IPS-15b (cell line): ENCODE results near the gene FAM219A.

Experiments used
- H3K27me3 ChIP-seq: one replicate; pipeline ENCODE4 v1.6.1; 2013; ENCODE audit warnings: low read length; ENCODE audit not compliant: control insufficient read depth, insufficient read depth
- H3K36me3 ChIP-seq: one replicate; pipeline ENCODE4 v1.6.1; 2013; ENCODE audit warnings: low read length; ENCODE audit not compliant: control insufficient read depth, insufficient read depth
- H3K4me1 ChIP-seq: one replicate; pipeline ENCODE4 v1.6.1; 2013; ENCODE audit warnings: mild to moderate bottlenecking, low read length; ENCODE audit not compliant: control insufficient read depth, insufficient read depth
- H3K4me3 ChIP-seq: one replicate; pipeline ENCODE4 v1.5.1; 2013; ENCODE audit warnings: low read depth, low read length
- H3K9ac ChIP-seq: one replicate; pipeline ENCODE4 v1.6.1; 2013; ENCODE audit warnings: low read depth, mild to moderate bottlenecking, low read length
- H3K9me3 ChIP-seq: one replicate; pipeline ENCODE4 v1.6.1; 2013; ENCODE audit warnings: mild to moderate bottlenecking, low read length; ENCODE audit not compliant: control insufficient read depth, insufficient read depth

The FAM219A gene

DNA sequence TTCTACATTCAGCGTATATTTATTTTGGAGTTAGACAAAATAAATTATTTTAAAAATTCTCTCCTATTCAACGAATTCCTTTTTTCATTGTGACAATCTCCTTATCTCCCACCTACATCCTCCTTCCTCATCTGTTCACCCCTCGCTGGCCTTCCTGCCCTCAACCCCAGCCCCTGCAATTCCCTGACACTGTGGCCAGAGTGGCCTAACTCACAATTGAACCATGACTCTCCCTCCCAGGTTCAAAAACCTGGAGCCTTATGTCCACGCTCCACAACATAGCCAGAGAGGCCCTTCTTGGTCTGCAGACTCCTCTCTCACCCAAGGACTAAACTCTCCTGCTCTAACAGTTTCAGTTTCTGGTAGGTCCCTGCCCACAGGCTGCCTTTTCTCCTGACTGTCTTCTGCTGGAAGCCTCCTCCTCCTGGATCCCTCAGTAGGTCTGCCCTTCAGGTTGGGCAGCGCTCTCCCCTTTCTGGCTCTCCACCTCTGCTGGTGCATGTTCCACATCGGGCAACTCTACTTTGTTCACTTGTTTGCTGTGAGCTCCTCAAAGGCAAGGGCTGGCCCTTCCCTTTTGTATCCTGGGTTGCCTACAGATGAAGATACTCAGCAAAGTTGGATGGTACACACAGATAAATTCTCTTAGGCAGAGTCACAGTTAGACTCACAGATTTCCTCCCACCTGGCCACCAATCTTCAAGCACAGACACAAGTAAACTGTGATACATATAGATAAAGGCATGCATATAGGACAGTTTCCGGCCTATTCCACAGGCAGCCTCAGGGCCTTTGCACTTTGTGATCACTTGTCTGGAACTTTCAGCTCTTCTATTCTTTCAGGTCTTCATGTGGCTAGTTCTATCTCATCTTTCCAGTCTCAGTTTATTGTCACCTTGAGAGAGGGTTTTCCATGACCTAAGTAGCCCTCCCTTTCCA, 61.8 kb downstream of the FAM219A start:
- H3K9ac ChIP-seq: no peak overlapping the region
- H3K4me3 ChIP-seq: no peak overlapping the region
- H3K36me3 ChIP-seq: no peaks in the 10 kb centered on the region
- H3K9me3 ChIP-seq: no peaks in the 10 kb centered on the region
- no peaks in the 10 kb centered on the region for H3K4me1 ChIP-seq
- H3K27me3 ChIP-seq: peaks cover under 1% of the 10 kb centered on the region

DNA sequence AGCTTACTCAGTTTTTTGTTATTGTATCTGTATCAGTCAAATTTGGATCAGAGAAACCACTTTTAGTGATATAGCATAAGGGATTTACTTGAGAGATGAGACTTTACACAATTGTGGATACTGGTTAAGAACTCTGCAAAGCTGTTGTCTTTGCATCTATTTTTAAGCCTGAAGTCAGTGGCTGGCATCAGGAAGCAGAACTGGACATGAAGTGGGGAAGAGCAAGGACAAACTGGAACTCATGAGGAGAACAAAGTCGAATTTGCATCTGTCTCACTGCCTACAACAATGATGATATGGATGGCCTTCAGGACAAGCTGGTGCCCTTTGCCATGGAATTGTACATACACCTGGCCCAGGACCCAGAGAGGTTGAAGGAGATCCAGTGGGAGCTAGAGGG, 65.9 kb downstream of the FAM219A start:
- Histone ChIP-seq H3K4me1 (no peaks in the 10 kb centered on the region), H3K9ac (no peak overlapping the region), H3K27me3 (peaks cover 2% of the 10 kb centered on the region), H3K36me3 (no peaks in the 10 kb centered on the region), H3K9me3 (no peaks in the 10 kb centered on the region), H3K4me3 (no peak overlapping the region)

DNA sequence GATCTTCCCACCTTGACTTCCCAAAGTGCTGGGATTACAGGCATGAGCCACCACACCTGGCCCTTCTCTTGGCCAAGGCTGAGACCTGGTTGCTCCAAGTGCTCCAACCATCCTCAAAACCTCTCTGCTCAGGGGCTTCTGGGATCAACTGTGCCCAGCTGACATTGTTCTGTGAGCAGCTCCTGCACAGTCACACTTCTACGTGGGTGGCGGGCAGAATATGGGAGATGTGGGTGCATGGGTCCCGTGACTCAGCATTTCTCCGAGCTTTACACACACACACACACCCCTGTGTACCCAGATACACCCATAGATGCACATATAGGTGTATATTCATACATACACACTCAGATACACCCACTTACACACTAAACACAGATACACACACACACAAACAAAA, 71.1 kb downstream of the FAM219A start:
- no peaks in the 10 kb centered on the region for H3K36me3 ChIP-seq
- H3K4me1 ChIP-seq: no peaks in the 10 kb centered on the region
- H3K9ac ChIP-seq: no peak overlapping the region
- H3K9me3 ChIP-seq: no peaks in the 10 kb centered on the region
- H3K4me3 ChIP-seq: no peak overlapping the region
- H3K27me3 ChIP-seq: peaks cover 16% of the 10 kb centered on the region

DNA sequence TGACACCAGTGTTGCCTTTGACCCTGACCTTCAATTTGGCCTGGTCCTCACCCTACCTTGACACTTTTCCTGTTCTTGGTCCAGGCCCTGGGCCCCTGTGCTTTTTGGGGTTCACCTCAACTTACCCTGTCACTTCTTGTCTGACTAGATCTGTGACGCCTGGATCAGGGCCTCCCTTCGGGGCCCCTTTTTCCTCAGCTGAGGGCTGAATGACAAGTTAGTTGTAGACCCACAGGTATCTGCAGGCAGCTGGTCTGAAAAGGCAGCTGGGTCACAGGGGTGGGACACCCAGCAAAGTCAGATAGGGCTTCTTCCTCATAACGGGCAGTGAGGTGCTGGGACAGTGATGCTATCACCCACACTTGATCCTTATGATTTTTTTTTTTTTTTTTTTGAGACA, 71.7 kb downstream of the FAM219A start:
- no peaks in the 10 kb centered on the region for H3K36me3 ChIP-seq
- no peak overlapping the region for H3K9ac ChIP-seq
- peaks cover 22% of the 10 kb centered on the region for H3K27me3 ChIP-seq
- no peaks in the 10 kb centered on the region for H3K4me1 ChIP-seq
- no peak overlapping the region for H3K4me3 ChIP-seq
- no peaks in the 10 kb centered on the region for H3K9me3 ChIP-seq

DNA sequence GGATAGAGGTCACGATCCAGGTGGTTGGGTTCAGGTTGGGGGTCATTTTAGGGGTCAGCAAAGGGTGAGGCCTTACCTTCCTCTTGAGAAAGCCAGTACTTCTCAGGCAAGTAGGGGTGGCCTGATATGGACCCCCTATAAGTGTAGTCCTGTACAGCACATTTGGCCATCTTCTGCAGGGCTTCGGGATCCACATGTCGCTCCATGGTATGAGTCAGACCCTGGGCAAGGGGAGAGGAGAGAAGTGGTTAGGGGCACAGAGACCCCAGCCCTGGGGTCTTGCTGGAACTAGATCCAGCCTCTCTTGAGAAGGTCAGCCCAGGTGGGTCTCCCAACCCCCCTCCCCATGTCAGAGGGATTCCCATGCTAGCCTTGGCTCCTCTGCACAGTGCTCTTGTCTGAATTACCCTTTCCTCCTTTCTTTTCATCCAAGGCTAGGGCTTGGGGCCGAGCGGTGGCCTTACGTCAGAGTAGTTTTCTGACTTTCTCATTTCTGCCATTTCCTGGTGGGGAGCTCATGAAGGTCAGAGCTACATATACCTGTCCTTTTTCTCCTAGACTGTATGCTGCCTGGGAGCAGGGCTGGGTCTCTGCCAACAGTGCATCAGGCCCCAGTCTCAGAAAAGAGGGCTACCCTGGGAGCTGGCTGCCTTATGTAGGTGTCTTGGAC, 72.7 kb downstream of the FAM219A start:
- no peak overlapping the region for H3K9ac ChIP-seq
- H3K9me3 ChIP-seq: no peaks in the 10 kb centered on the region
- no peaks in the 10 kb centered on the region for H3K36me3 ChIP-seq
- no peak overlapping the region for H3K4me3 ChIP-seq
- no peaks in the 10 kb centered on the region for H3K4me1 ChIP-seq
- H3K27me3 ChIP-seq: peaks cover 28% of the 10 kb centered on the region

DNA sequence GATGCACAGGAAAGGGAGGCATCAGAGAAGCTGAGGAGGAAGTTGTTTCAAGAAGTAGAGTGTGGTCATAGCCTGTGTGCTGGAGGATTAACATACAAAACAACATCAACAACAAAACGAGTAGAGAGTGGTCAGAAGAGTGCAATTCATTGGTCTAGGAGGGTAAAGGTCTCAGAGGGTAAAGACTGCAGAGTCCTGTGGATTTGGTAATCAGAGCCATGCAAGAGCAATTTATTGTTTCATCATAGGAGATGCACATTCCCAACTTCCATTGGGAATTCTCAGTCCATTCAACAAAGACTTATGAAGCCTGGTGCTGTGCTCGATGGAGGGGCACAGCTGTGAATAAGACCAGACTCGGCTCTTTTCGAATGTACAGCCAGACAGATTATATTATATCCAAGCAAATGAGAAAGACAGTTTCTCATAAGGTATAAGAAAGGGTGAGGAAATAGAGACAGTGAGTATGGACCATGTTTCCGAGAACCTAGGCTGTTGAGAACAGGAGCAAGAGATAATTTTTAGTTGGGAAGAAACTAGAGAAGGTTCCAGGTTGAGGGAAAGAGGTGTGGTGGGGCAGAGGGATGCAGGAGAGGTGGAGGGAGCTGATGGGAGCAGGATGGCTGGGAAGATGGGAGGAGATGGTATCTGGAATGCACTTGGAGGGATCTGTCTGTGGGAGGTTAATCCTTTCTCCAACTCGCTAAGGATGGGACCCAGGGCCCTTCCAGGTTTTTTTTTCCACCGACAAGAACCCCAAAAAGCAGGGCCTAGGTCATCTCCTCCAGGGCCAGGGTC, 73.8 kb downstream of the FAM219A start:
- Histone ChIP-seq H3K9me3 (no peaks in the 10 kb centered on the region), H3K36me3 (no peaks in the 10 kb centered on the region), H3K9ac (no peak overlapping the region), H3K4me3 (no peak overlapping the region), H3K27me3 (peaks cover 36% of the 10 kb centered on the region), H3K4me1 (no peaks in the 10 kb centered on the region)

DNA sequence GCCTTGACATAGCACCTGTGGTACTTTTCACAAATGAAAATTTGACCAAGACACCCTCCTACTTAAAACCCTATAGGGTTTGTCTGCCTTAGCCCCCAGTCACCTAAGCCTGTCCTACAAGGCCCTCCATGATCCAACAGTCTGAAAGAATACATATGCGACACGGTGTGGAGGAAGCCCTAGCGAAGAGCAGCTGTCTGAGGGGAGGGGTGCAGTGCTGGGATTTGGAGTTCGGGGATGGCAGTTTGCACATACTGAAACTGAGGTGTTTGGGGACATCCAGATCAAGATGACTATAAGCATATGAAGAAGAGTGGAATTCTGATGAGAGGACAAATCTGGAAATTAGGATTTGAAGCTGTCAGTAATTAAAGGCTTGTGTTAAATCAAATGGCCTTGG, 74.5 kb downstream of the FAM219A start:
- peaks cover 2% of the 10 kb centered on the region for H3K4me1 ChIP-seq
- H3K4me3 ChIP-seq: no peak overlapping the region
- no peaks in the 10 kb centered on the region for H3K9me3 ChIP-seq
- H3K9ac ChIP-seq: no peak overlapping the region
- H3K27me3 ChIP-seq: peaks cover 36% of the 10 kb centered on the region
- no peaks in the 10 kb centered on the region for H3K36me3 ChIP-seq

DNA sequence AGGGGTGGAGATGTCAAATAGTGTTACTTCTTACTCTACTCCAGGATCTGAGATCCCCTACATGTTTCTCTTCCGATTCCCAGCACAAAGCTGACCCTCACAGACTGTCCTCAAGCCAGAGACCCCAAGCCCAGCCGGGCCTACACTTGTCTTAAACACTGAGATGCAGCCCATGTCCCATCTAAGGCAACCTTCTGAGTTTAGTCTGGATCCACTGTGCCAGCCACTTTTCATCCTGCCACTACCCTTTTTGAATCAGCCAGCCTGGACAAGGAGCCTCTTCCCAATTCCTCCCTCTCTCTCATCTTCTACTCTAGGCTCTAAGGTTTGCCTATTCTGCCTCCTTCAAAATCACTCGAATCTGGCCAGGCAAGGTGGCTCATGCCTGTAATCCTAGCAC, 75.5 kb downstream of the FAM219A start:
- Histone ChIP-seq H3K36me3 (no peaks in the 10 kb centered on the region), H3K27me3 (peaks cover 46% of the 10 kb centered on the region), H3K4me1 (peaks cover 2% of the 10 kb centered on the region), H3K9ac (no peak overlapping the region), H3K4me3 (no peak overlapping the region), H3K9me3 (no peaks in the 10 kb centered on the region)

DNA sequence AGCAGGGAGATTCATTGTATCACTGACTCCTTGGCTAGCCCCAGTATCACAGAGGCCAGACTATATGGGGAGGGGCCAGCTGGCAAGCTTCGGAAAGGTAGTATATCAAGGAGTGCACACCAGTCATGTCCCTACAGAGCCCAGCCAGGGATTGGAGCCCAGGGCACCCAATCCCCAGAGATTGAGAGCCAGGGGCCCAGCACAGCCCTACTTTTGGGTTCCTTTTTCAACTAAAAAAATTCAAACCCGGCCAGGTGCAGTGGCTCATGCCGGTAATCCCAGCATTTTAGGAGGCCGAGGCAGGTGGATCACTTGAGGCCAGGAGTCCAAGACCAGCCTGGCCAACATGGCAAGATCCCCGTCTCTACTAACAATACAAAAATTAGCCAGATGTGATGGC, 76.3 kb downstream of the FAM219A start:
- peaks cover 2% of the 10 kb centered on the region for H3K4me1 ChIP-seq
- H3K4me3 ChIP-seq: no peak overlapping the region
- H3K9me3 ChIP-seq: no peaks in the 10 kb centered on the region
- H3K9ac ChIP-seq: no peak overlapping the region
- H3K36me3 ChIP-seq: no peaks in the 10 kb centered on the region
- H3K27me3 ChIP-seq: peaks cover 46% of the 10 kb centered on the region

DNA sequence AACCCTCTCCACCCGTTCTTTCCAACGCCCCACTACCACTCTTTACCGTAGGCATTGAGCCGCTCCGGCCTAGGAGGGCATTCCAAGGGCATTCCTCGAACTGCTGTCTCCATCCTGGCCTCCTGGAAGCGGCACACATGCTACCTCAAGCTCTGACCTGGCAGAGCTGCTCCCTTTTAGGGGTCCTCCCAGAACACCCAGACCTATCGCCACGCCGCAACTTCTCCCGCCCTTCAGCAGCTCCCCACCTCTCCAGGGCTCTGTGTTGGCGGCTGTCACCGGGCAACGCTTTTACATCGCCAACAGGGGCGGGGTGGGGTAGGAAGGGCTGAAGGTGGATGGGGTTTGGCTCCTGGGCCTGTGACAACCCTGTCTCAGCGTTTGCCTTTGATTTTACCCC, 77.0 kb downstream of the FAM219A start:
- H3K36me3 ChIP-seq: no peaks in the 10 kb centered on the region
- H3K4me1 ChIP-seq: peaks cover 2% of the 10 kb centered on the region
- no peak overlapping the region for H3K9ac ChIP-seq
- H3K4me3 ChIP-seq: peak overlapping the region; percentile 81
- H3K27me3 ChIP-seq: peaks cover 46% of the 10 kb centered on the region
- no peaks in the 10 kb centered on the region for H3K9me3 ChIP-seq

DNA sequence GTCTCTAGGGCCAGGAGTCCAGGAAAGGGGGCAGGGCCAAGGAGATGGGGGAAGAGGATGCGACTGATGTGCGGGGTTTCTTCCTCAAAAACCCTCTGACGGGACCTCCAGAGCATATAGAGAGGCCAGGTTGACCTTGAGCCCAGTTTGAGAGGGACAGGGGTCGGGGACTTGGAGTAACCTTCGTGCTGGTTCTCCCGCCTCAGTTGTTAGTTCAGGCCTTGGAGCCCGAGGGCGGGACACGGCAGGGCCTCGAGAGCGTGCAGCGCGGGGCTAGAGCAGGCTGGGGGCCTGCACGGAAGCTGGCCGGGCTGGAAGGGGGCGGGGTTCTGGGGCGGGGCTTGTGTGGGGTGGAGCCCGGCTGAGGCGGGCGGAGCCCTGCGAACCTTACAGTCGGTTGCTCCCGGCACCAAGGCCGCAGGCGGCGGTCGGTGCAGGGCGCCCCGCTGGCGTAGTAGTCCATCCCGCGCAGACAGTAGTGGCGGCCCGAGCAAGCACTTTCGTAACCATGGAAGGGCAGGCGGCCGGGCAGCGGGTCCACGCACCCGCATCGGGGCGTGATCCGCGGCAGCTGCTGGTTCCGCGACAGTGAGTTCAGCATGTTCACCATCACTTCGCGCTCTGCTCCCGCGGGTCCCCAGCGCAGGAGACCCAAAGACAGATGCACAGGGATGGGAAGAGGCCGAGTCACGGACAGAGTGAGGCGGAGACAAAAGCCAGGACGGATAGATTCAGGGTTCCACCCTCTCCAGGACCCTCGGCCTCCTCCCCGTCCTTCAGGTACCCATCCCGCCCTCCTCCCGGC, 77.7 kb downstream of the FAM219A start:
- Histone ChIP-seq H3K4me1 (peaks cover 6% of the 10 kb centered on the region), H3K36me3 (no peaks in the 10 kb centered on the region), H3K9ac (no peak overlapping the region), H3K9me3 (no peaks in the 10 kb centered on the region), H3K4me3 (peak overlapping the region; percentile 95), H3K27me3 (peaks cover 49% of the 10 kb centered on the region)
